ENCODE data around the gene FBLIM1.

Gene FBLIM1

GRCh38 chr1:15799928-15800835, 41.6 kb downstream of the FBLIM1 start (continued):
- no peak for TF ChIP-seq ZBTB10 (tag by site-specific recombination; IDR thresholded peaks at IDR 0.05)
- TF ChIP-seq GFI1B (tag by site-specific recombination; IDR thresholded peaks at IDR 0.05): peak; percentile 16; the same call in 1 of the 2 replicates
- peak; percentile 53; the same call in 1 of the 2 replicates for TF ChIP-seq ZNF398 (tag by site-specific recombination; IDR thresholded peaks at IDR 0.05)
- TF ChIP-seq EGR2 (tag by site-specific recombination; IDR thresholded peaks at IDR 0.05; ENCODE audit: low read depth): peak; percentile 83
- TF ChIP-seq TRIM28 (IDR thresholded peaks at IDR 0.05; ENCODE audit: borderline replicate concordance, low read length): peak; percentile 61
- peak; percentile 68; the same call in 1 of the 2 replicates for TF ChIP-seq ZNF391 (tag by site-specific recombination; IDR thresholded peaks at IDR 0.05; ENCODE audit: borderline replicate concordance, low read depth)
- 0 out of 2 replicates have a peak, but pooled peaks have one; percentile 35 for TF ChIP-seq ZNF639 (tag by site-specific recombination; IDR thresholded peaks at IDR 0.05)
- TF ChIP-seq ZXDB (tag by site-specific recombination; IDR thresholded peaks at IDR 0.05): peak; percentile 41; the same call in 1 of the 2 replicates
- peak; percentile 82 for TF ChIP-seq GLIS2 (tag by site-specific recombination; IDR thresholded peaks at IDR 0.05)
- peak; percentile 10 for TF ChIP-seq ZBTB26 (tag by site-specific recombination; optimal IDR thresholded peaks at IDR 0.05)
- peak; percentile 92 for TF ChIP-seq ZBTB17 (tag by site-specific recombination; IDR thresholded peaks at IDR 0.05)
- peak; percentile 92 for TF ChIP-seq ZNF146 (tag by site-specific recombination; IDR thresholded peaks at IDR 0.05)
- TF ChIP-seq ZNF76 (tag by site-specific recombination; IDR thresholded peaks at IDR 0.05; ENCODE audit: borderline replicate concordance, low read depth): 0 out of 2 replicates have a peak, but pooled peaks have one; percentile 18
- TF ChIP-seq MEIS1 (CRISPR knock-in tag; IDR thresholded peaks at IDR 0.05; ENCODE audit: borderline replicate concordance): no peak
- TF ChIP-seq ZNF10 (tag by site-specific recombination; IDR thresholded peaks at IDR 0.05): no peak
- TF ChIP-seq ZNF449 (tag by site-specific recombination; IDR thresholded peaks at IDR 0.05): peak; percentile 95
- 0 out of 2 replicates have a peak, but pooled peaks have one; percentile 38 for TF ChIP-seq KLF16 (tag by site-specific recombination; IDR thresholded peaks at IDR 0.05)
- no peak for TF ChIP-seq HOXD13 (CRISPR knock-in tag; IDR thresholded peaks at IDR 0.05; ENCODE audit: borderline replicate concordance)
- peak; percentile 92 for TF ChIP-seq PRDM10 (tag by site-specific recombination; IDR thresholded peaks at IDR 0.05)
- no peak for TF ChIP-seq ZNF521 (tag by site-specific recombination; IDR thresholded peaks at IDR 0.05)
- peak; percentile 48; the same call in 1 of the 2 replicates for TF ChIP-seq INSM2 (tag by site-specific recombination; IDR thresholded peaks at IDR 0.05)
- peak; percentile 58 for TF ChIP-seq PRDM1 (tag by site-specific recombination; IDR thresholded peaks at IDR 0.05)

All from HEK293 (cell line).